HG03095 (cell line): ENCODE measurements around the gene C19orf47.
"Not testable (repeated sequence)": the region's sequence is repeated elsewhere in the genome, so short reads cannot be mapped to it uniquely, and the experiment has no call there.

Source experiments
- ATAC-seq: cut with Tn5 transposase; IDR thresholded peaks from one replicate; pipeline ENCODE4 v1.9.1; 2021; ENCODE audit warnings: moderate library complexity; ENCODE audit not compliant: unreplicated experiment

Gene C19orf47

GRCh38 chr19:40355975-40356680 is 7.9 kb upstream of the C19orf47 start:
- no peak for ATAC-seq

- ATAC-seq: no peak
Observed at GRCh38 chr19:40348961-40349507, 837 bp upstream of the C19orf47 start.

- no peak for ATAC-seq
Observed at GRCh38 chr19:40344422-40344821, 3.8 kb downstream of the C19orf47 start.

- no peak for ATAC-seq
Observed at GRCh38 chr19:40342644-40343311, 5.4 kb downstream of the C19orf47 start.

- ATAC-seq: no peak
Observed at GRCh38 chr19:40341601-40342482, 6.4 kb downstream of the C19orf47 start.

- no peak for ATAC-seq
Observed at GRCh38 chr19:40339018-40339728, 9.0 kb downstream of the C19orf47 start.

- ATAC-seq: no peak
Observed at GRCh38 chr19:40337594-40337993, 10.6 kb downstream of the C19orf47 start.

GRCh38 chr19:40337107-40337506 is 11.1 kb downstream of the C19orf47 start:
- no peak for ATAC-seq

GRCh38 chr19:40336601-40336900 is 11.6 kb downstream of the C19orf47 start:
- ATAC-seq: no peak

GRCh38 chr19:40335855-40336600 is 12.2 kb downstream of the C19orf47 start:
- ATAC-seq: no peak

- no peak for ATAC-seq
Observed at GRCh38 chr19:40335101-40335500, 13.1 kb downstream of the C19orf47 start.

- not testable (repeated sequence) for ATAC-seq
Observed at GRCh38 chr19:40333083-40333482, 15.1 kb downstream of the C19orf47 start.

- no peak for ATAC-seq
Observed at GRCh38 chr19:40332669-40333068, 15.5 kb downstream of the C19orf47 start.

GRCh38 chr19:40331052-40331451 is 17.1 kb downstream of the C19orf47 start:
- ATAC-seq: no peak

GRCh38 chr19:40326201-40326600 is 22.0 kb downstream of the C19orf47 start:
- no peak for ATAC-seq

- no peak for ATAC-seq
Observed at GRCh38 chr19:40323705-40324104, 24.5 kb downstream of the C19orf47 start.

GRCh38 chr19:40322951-40323615 is 25.1 kb downstream of the C19orf47 start:
- no peak for ATAC-seq

- ATAC-seq: no peak
Observed at GRCh38 chr19:40322271-40322610, 26.0 kb downstream of the C19orf47 start.

- no peak for ATAC-seq
Observed at GRCh38 chr19:40321566-40322270, 26.5 kb downstream of the C19orf47 start.
